Inflammatory macrophage treated with lipopolysaccharide for 4 hours (primary cell): ENCODE data around the gene ZP2.
"Not testable (repeated sequence)": the region's sequence is repeated elsewhere in the genome, so short reads cannot be mapped to it uniquely, and the experiment has no call there.

Experiments used
- DNase-seq: peaks from one replicate; pipeline ENCODE4 v3.0.0-alpha.2; 2020

Gene ZP2

GRCh38 chr16:21208446-21209230, 2.7 kb downstream of the ZP2 start:
- no peak for DNase-seq

- no peak for DNase-seq
These were observed 4.8 kb downstream of the ZP2 start for GRCh38 chr16:21206550-21206949.

- DNase-seq, result no peak
These were observed 6.1 kb downstream of the ZP2 start for GRCh38 chr16:21205303-21205702.

- DNase-seq, result no peak
These were observed 8.1 kb downstream of the ZP2 start for GRCh38 chr16:21203155-21203797.

- no peak for DNase-seq
These were observed 11.7 kb downstream of the ZP2 start for GRCh38 chr16:21199607-21200218.

- no peak for DNase-seq
These were observed 13.8 kb downstream of the ZP2 start for GRCh38 chr16:21197621-21198020.

GRCh38 chr16:21197112-21197511, 14.3 kb downstream of the ZP2 start:
- DNase-seq, result no peak

- not testable (repeated sequence) for DNase-seq
These were observed 16.0 kb downstream of the ZP2 start for GRCh38 chr16:21195330-21195729.

GRCh38 chr16:21194771-21195301, 16.5 kb downstream of the ZP2 start:
- no peak for DNase-seq

- no peak for DNase-seq
These were observed 18.4 kb downstream of the ZP2 start for GRCh38 chr16:21192991-21193390.

- no peak for DNase-seq
These were observed 20.8 kb downstream of the ZP2 start for GRCh38 chr16:21190599-21190998.

- no peak for DNase-seq
These were observed 21.4 kb downstream of the ZP2 start for GRCh38 chr16:21190013-21190412.

- no peak for DNase-seq
These were observed 22.1 kb downstream of the ZP2 start for GRCh38 chr16:21189311-21189710.

GRCh38 chr16:21186326-21186691, 25.1 kb downstream of the ZP2 start:
- DNase-seq, result no peak

GRCh38 chr16:21185659-21186325, 25.6 kb downstream of the ZP2 start:
- DNase-seq, result no peak

- peak; percentile 24 for DNase-seq
These were observed 26.5 kb downstream of the ZP2 start for GRCh38 chr16:21184834-21185233.

GRCh38 chr16:21183995-21184394, 27.4 kb downstream of the ZP2 start:
- no peak for DNase-seq

GRCh38 chr16:21179983-21180365, 31.4 kb downstream of the ZP2 start:
- DNase-seq, result no peak

GRCh38 chr16:21179126-21179982, 32.0 kb downstream of the ZP2 start:
- DNase-seq, result no peak

GRCh38 chr16:21175397-21175796, 36.0 kb downstream of the ZP2 start:
- no peak for DNase-seq

- DNase-seq, result no peak
These were observed 38.7 kb downstream of the ZP2 start for GRCh38 chr16:21172650-21173049.

- DNase-seq, result not testable (repeated sequence)
These were observed 41.3 kb downstream of the ZP2 start for GRCh38 chr16:21170116-21170515.
